ENCODE data around the gene IL18R1. TPM values are rescaled to one million over a fixed set of nuclear protein-coding genes. Genes with fewer than 3 reads are reported as not detected.

The IL18R1 gene
- total RNA-seq, 3 donors from 2014 or later: 15.7 to 19.3 (median 17.9) TPM

DNA sequence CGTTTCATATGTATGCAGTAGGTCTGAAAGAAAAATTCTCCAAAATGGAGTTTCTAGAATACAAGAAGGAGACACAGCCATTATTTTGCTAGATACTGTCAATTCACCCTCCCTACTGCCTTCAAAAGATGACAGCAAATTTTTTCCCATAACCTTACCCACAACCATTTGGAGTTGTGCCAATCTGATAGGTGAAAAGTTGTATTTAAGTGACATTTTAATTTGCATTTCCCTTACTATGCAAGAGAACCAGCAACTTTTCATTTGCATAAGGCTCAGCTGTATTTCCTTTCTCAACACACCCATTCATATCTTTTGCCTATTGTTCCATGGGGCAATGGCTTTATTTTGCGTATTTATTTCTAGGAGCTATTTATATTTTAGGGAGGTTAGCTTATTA lies 36.0 kb downstream of the IL18R1 start:
- peaks cover 24% of the 10 kb centered on the region for H3K4me1 Mint-ChIP-seq (ENCODE audit: low read depth)
- H3K9me3 Mint-ChIP-seq: no peaks in the 10 kb centered on the region
- no peak overlapping the region for H3K4me3 Mint-ChIP-seq
- peak; percentile 86 for ATAC-seq
- peaks cover 13% of the 10 kb centered on the region for H3K36me3 Mint-ChIP-seq (ENCODE audit: insufficient read depth)
- H3K27me3 Mint-ChIP-seq (ENCODE audit: low read depth): no peaks in the 10 kb centered on the region
- DNase-seq: no peak

DNA sequence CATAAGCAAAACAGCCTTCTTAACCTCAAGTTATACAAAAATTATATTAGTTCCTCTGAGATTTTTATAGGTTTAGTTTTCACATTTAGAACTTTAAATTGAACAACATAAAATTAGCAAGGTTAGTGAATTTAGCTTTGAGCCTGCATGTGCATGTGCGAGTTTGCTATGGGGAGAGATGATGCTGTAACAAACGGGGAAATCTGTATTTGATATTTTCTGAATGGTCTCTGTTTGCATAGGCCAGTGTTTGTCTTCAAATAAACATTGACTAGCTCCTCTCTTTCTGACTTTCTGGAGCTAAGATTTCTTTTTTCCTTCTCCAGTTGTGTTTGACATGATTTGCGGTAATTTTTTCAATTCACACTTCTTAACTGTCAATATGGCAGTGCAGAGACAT lies 36.5 kb downstream of the IL18R1 start:
- H3K4me1 Mint-ChIP-seq (ENCODE audit: low read depth): peaks cover 23% of the 10 kb centered on the region
- no peak overlapping the region for H3K4me3 Mint-ChIP-seq
- peaks cover 12% of the 10 kb centered on the region for H3K36me3 Mint-ChIP-seq (ENCODE audit: insufficient read depth)
- H3K27me3 Mint-ChIP-seq (ENCODE audit: low read depth): no peaks in the 10 kb centered on the region
- ATAC-seq: no peak
- no peaks in the 10 kb centered on the region for H3K9me3 Mint-ChIP-seq
- no peak for DNase-seq

DNA sequence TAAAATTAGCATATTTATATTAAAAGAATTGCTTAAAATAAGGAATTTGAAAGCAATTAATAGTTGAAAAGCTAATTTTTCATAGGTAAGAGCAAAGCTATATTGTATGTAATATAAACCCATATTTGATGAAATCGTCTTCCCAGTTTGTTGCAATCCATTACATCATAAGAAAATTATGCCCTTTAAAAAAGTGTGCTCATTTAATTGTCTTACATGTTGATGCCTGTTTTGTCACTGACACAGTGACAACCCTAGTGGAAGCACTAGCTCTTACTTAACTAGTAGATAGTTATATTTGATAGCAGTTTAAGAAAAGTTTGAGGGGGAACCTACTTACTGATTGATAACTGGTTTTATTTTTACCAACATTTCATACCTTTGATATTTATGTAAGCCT lies 37.3 kb downstream of the IL18R1 start:
- H3K4me3 Mint-ChIP-seq: no peak overlapping the region
- no peaks in the 10 kb centered on the region for H3K27me3 Mint-ChIP-seq (ENCODE audit: low read depth)
- H3K36me3 Mint-ChIP-seq (ENCODE audit: insufficient read depth): peaks cover 7% of the 10 kb centered on the region
- H3K4me1 Mint-ChIP-seq (ENCODE audit: low read depth): peaks cover 22% of the 10 kb centered on the region
- DNase-seq (no peak), ATAC-seq (no peak)
- no peaks in the 10 kb centered on the region for H3K9me3 Mint-ChIP-seq

DNA sequence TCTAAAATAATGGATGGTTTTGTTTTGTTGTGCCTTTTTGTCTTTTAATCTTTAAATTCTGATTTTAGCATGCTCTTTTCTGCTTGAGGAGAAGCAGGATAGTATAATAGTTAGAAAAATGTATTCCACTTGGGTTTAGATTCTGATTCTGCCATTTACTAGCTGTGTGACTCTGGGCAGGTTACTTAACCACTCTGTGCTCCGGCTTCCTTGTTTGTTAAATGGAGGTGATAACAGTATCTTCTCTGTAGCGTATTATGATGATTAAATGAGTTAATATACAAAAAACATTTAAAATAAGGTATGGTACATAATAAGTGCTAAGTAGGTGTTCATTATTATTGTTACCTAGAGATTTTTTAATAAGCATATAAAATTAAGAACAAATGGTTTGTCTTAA lies 40.4 kb downstream of the IL18R1 start:
- no peak for ATAC-seq
- Mint-ChIP-seq H3K4me3 (no peak overlapping the region), H3K4me1 (ENCODE audit: low read depth) (peaks cover 25% of the 10 kb centered on the region), H3K36me3 (ENCODE audit: insufficient read depth) (peaks cover 2% of the 10 kb centered on the region), H3K9me3 (no peaks in the 10 kb centered on the region), H3K27me3 (ENCODE audit: low read depth) (no peaks in the 10 kb centered on the region)
- DNase-seq: no peak

DNA sequence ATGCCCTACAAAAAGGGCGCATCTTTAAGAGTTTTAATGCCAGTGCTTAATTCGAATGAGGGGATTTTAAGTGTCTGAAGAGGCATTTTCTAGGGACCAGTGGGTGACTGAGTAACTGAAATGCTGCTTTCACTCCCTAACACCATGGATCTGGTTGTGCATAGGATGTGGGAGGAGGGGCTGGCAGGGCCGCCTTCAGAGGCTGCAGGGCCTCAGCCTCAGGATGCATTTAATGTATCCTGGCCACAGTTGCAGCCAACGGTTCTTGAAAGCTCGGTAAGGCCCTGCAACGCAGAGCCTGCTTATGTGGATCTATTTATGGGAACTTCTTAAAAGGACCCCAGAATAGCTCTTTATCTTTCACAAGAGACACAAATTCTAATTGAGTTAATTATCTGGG lies 41.6 kb downstream of the IL18R1 start:
- Mint-ChIP-seq H3K4me1 (ENCODE audit: low read depth) (peaks cover 23% of the 10 kb centered on the region), H3K36me3 (ENCODE audit: insufficient read depth) (peaks cover 2% of the 10 kb centered on the region), H3K27me3 (ENCODE audit: low read depth) (no peaks in the 10 kb centered on the region), H3K9me3 (no peaks in the 10 kb centered on the region), H3K4me3 (no peak overlapping the region)
- ATAC-seq: no peak
- DNase-seq: no peak

DNA sequence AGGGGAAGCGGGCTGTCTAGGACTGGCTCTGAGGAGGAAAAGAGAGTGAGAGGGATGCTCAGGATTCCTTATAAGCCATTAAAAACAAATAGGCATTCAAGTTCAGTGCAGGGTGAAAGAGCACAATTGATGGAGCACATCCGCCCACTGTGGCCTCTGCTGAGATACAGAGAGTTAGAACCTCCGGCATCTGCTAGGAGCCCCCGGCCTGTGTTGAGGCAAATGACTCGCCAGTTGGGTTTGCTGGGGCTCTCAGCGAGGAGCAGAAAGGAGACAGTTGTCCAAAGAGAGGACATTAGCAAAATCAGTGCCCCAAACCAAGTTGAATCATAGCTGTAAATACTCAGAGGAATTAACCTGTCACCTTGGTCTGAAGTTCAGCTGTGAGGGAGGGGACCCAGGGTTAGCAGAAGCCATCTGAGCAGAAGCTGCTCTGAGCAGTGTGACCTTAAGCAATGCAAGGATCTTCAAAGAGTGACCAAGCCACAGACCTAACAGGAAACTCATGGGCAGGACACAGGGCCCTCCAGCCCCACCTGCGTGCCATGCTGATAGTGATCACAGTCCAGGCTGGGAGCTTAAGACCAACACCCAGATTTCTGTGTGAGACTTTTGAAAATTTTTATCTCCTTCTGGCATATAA lies 44.0 kb downstream of the IL18R1 start:
- H3K4me1 Mint-ChIP-seq (ENCODE audit: low read depth): peaks cover 21% of the 10 kb centered on the region
- DNase-seq: no peak
- H3K36me3 Mint-ChIP-seq (ENCODE audit: insufficient read depth): no peaks in the 10 kb centered on the region
- no peaks in the 10 kb centered on the region for H3K27me3 Mint-ChIP-seq (ENCODE audit: low read depth)
- H3K4me3 Mint-ChIP-seq: no peak overlapping the region
- ATAC-seq: no peak
- no peaks in the 10 kb centered on the region for H3K9me3 Mint-ChIP-seq

DNA sequence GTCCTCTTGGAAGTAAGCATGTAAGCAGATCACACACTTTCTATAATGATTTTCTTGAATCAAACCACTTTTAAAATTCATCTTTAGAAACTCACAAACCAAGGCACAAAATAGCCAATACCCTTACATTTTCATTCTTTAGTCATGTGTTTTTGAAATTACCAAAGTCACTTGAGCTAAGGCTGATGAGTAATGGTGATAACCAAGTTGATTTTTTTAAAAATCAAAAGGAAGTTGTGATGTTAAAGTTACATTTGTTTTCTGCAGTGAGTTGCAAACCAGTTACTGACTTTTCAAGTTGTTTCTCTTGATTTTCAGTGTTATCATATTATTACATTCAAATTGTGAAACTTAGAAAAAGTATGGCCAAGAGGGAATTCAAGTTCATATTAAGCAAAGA lies 45.9 kb downstream of the IL18R1 start:
- H3K36me3 Mint-ChIP-seq (ENCODE audit: insufficient read depth): no peaks in the 10 kb centered on the region
- no peaks in the 10 kb centered on the region for H3K9me3 Mint-ChIP-seq
- peaks cover 21% of the 10 kb centered on the region for H3K4me1 Mint-ChIP-seq (ENCODE audit: low read depth)
- H3K27me3 Mint-ChIP-seq (ENCODE audit: low read depth): no peaks in the 10 kb centered on the region
- no peak overlapping the region for H3K4me3 Mint-ChIP-seq
- ATAC-seq (no peak), DNase-seq (no peak)

DNA sequence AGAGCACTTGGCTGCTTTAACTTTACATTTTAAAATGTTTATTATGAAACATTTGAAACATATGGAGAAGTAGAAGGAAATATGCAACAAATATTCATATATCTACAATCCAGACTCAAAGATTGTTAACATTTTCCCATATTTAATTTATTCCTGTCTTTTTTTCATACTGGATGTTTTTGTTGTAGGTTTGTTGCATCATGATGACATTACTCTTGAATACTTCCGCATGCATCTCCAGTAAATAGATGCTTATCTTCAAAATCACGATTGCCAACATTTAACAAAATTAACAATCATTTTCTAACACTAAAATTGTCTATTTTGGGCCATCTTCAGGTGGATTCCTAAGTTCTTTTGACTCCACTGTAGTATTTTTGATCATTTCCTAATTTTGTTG lies 46.3 kb downstream of the IL18R1 start:
- Mint-ChIP-seq H3K4me1 (ENCODE audit: low read depth) (peaks cover 21% of the 10 kb centered on the region), H3K36me3 (ENCODE audit: insufficient read depth) (no peaks in the 10 kb centered on the region)

DNA sequence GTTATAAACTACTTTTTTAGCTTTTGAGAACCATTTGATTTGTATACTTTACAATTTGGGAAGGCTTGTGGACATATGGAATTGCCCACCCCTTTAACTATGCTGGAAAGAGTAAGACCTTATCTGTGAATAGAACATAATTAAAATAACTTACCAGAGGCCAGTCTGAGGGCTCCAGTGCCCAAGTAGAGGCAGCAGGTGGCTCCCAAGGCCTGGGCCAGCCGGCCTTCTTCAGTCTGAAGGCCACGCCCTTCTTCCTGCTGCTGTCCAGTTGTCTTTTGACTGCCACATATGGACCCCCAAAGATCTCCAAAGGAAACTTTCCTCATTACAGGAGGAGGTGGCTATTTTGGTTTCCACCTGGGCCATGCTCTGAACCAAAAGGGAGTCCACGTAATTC lies 55.4 kb downstream of the IL18R1 start:
- no peak for ATAC-seq
- Mint-ChIP-seq H3K9me3 (no peaks in the 10 kb centered on the region), H3K36me3 (ENCODE audit: insufficient read depth) (no peaks in the 10 kb centered on the region), H3K4me1 (ENCODE audit: low read depth) (peaks cover 2% of the 10 kb centered on the region), H3K4me3 (no peak overlapping the region), H3K27me3 (ENCODE audit: low read depth) (no peaks in the 10 kb centered on the region)
- DNase-seq: no peak

More for the DNA sequence above, 46.3 kb downstream of the IL18R1 start:
- no peak for ATAC-seq
- DNase-seq: no peak
- Mint-ChIP-seq H3K4me3 (no peak overlapping the region), H3K9me3 (no peaks in the 10 kb centered on the region), H3K27me3 (ENCODE audit: low read depth) (no peaks in the 10 kb centered on the region)

DNA sequence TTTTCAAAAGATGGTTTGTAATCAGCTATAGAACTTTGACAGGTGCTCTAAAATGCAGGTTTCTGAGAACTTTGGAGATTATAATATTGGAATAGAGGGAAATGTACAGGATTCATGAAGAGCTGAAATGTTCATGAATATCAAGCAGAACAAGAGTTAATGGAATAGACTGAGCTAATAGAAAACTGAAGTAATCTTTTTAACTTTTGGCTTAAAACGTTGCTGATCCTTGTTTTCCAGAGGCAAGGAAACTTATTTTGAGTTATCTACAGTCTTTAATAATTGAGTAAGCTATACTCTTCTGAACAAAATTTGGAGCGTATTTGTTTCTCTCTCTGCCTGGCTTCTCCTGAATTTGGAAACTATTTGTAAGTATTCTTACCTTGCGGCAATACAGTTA lies 56.6 kb downstream of the IL18R1 start:
- Mint-ChIP-seq H3K36me3 (ENCODE audit: insufficient read depth) (no peaks in the 10 kb centered on the region), H3K27me3 (ENCODE audit: low read depth) (no peaks in the 10 kb centered on the region), H3K4me3 (no peak overlapping the region), H3K9me3 (no peaks in the 10 kb centered on the region), H3K4me1 (ENCODE audit: low read depth) (peaks cover 11% of the 10 kb centered on the region)
- no peak for ATAC-seq
- DNase-seq: no peak

DNA sequence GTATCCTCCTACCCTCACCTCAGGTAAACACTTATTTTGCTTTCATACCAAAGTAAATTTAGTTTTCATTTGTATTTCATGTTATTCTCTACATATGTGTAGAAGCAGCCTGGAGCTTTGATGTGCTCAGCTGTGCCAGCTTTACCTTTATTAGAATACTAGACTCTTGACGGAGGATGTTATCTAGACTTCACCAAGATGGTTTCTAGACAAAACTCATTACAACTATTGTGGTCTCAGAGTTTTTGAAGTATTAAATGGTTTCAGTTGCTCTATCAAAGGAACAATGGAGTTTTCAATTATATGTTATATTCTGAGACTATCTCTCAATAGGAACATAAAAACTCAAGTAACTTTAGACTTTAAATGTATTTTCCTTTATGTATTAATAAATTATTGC lies 62.4 kb downstream of the IL18R1 start:
- Mint-ChIP-seq H3K4me1 (ENCODE audit: low read depth) (peaks cover 58% of the 10 kb centered on the region), H3K36me3 (ENCODE audit: insufficient read depth) (peaks cover 4% of the 10 kb centered on the region), H3K27me3 (ENCODE audit: low read depth) (no peaks in the 10 kb centered on the region), H3K9me3 (no peaks in the 10 kb centered on the region), H3K4me3 (peak overlapping the region; percentile 69)
- ATAC-seq (peak; percentile 82 to 86), DNase-seq (no peak)

DNA sequence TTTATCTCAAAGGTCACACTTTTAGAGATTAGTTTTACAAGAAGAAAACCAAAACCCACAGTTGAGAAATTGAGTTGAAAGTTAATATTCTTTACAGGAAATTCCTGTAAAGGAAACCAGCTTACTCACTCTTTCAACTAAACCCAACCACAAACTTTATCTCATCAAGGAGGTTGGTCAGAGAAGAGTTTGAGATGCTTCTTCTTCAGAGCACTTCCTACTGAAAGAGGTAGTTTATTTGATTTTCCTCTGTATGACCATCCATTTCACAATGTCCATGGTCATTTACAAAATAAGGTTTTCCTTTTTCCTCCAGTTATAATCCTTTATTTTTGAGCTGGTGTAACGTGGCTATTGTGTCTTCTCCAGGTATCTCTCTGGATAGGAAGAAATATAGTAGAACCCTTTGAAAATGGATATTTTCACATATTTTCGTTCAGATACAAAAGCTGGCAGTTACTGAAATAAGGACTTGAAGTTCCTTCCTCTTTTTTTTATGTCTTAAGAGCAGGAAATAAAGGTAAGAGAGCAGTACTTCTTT lies 62.9 kb downstream of the IL18R1 start:
- DNase-seq (no peak), ATAC-seq (peak; percentile 76)
- H3K9me3 Mint-ChIP-seq: no peaks in the 10 kb centered on the region

DNA sequence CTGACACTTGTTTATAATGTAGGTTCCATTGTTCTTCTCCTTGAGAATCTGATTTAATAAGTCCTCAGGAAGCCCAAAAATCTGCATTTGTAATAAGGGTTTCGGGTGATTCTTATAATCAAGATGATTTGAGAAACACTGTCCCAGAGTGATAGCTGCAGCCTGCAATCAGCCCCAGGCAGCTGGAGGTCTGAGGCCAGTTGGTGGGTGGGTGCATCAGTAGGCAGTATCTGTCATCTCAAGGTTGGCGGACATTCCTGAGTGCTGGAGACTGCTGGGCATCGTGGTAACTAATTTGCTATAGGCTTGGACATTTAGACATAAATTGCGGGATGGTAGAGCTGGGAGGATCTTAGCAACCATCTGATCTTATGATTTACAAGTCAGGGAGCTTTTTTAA lies 64.7 kb downstream of the IL18R1 start:
- ATAC-seq (no peak), DNase-seq (no peak)
- peak overlapping the region; percentile 84 for H3K4me3 Mint-ChIP-seq
- H3K27me3 Mint-ChIP-seq (ENCODE audit: low read depth): no peaks in the 10 kb centered on the region
- H3K4me1 Mint-ChIP-seq (ENCODE audit: low read depth): peaks cover 71% of the 10 kb centered on the region
- H3K36me3 Mint-ChIP-seq (ENCODE audit: insufficient read depth): peaks cover 6% of the 10 kb centered on the region
- no peaks in the 10 kb centered on the region for H3K9me3 Mint-ChIP-seq

More for the DNA sequence above, 62.9 kb downstream of the IL18R1 start:
- Mint-ChIP-seq H3K4me3 (peak overlapping the region; percentile 84), H3K36me3 (ENCODE audit: insufficient read depth) (peaks cover 6% of the 10 kb centered on the region), H3K4me1 (ENCODE audit: low read depth) (peaks cover 64% of the 10 kb centered on the region), H3K27me3 (ENCODE audit: low read depth) (no peaks in the 10 kb centered on the region)

DNA sequence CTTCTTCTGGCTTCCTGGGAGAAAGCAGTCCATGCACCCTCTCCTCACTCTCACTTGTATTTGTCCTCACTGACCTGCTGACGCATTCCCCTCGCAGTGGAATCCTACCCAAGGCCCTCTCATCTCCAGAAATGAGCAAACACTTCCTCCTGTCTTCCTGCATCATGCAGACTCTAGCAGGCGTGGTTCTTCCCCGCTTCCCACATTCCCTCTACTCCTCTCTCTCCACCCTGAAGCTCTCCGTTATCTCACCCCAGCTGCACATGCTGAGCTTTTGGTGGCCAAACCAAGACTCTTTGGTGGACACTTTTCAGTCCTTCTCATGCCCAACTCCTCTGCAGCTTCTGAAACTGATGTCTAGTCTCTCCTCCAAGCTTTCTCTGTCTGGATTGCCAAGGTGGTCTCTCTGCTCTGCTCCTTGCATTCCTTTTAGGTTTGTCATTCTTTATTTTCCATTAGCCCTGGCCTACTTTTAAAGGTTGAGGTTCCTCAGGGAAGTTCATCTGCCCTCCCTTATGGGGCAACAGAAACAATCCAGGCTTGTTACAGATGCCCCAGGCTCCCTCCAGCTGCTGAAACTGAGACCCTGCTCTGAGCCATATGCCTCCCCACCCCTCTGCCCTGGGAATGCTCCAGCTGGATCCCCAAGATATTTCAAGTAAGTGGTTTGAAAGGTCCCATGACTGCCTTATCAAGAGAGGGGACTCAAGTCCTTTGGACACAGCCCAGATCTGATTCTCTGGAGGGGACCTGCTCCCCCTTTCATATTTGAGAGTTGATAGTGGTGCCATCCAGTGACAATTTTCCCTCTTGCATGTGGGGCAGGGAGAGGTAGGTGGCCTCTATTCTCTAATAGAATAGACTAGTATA lies 66.5 kb downstream of the IL18R1 start:
- Mint-ChIP-seq H3K4me3 (peak overlapping the region; percentile 84), H3K9me3 (no peaks in the 10 kb centered on the region), H3K27me3 (ENCODE audit: low read depth) (no peaks in the 10 kb centered on the region), H3K4me1 (ENCODE audit: low read depth) (peaks cover 75% of the 10 kb centered on the region), H3K36me3 (ENCODE audit: insufficient read depth) (peaks cover 9% of the 10 kb centered on the region)
- no peak for ATAC-seq
- DNase-seq: no peak

DNA sequence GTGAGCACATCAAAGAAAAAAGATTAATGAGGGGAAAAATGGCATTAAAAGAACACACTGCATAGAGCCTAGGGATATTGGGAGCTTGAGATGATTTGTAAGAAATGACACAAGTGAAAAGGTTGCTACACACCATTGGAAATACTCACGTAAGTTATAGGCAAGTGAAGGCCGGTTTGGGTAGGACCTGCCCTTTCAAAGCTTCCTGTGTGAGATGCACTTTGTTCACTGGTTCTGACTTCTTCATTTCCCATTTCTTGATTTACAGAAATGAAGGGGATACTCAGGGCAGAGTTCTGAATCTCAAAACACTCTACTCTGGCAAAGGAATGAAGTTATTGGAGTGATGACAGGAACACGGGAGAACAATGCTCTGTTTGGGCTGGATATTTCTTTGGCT lies 67.3 kb downstream of the IL18R1 start, which contains the start of gene IL18RAP:
Gene IL18RAP (plus strand): TSS at position 251 of the 400 bp plus-strand sequence. CDS start 118 bp downstream, at position 369.
- DNase-seq (no peak), ATAC-seq (no peak)
- Mint-ChIP-seq H3K9me3 (no peaks in the 10 kb centered on the region), H3K27me3 (ENCODE audit: low read depth) (no peaks in the 10 kb centered on the region), H3K4me1 (ENCODE audit: low read depth) (peaks cover 71% of the 10 kb centered on the region), H3K36me3 (ENCODE audit: insufficient read depth) (peaks cover 7% of the 10 kb centered on the region), H3K4me3 (peak within 1 kb of the TSS; percentile 84)

All from activated T-cell treated with anti-CD3 and anti-CD28 coated beads, Interleukin-2, amount 50 U/mL, for 4 hours (primary cell).